GM12878 (cell line): Measurements from ENCODE around the gene OR2W1. TPM values are rescaled to one million over a fixed set of nuclear protein-coding genes. Genes with fewer than 3 reads are reported as not detected.

ENCODE experiments used
- ATAC-seq: fragments of 200-7000 bp; cut with Tn5 transposase; 3 replicates; pipeline ENCODE4 v1.9.1; 2020; ENCODE audit warnings: mild to moderate bottlenecking, moderate library complexity
- BruUV-seq: library from RNA; stranded (reverse); fragments of 400-500 nt; replicated peaks from 2 replicates; lab custom pipeline; 2021; lab: Mats Ljungman, UMichigan
- CTCF ChIA-PET: fragments of 300-600 bp; sonication (Branson Sonifier 250); formaldehyde crosslinking; extraction: SDS; loops from one replicate; lab custom pipeline; 2021; ENCODE audit warnings: inconsistent platforms; lab: Yijun Ruan, JAX
- POLR2A ChIA-PET: fragments of 350-600 bp; formaldehyde crosslinking; extraction: SDS; loops from one replicate; lab custom pipeline; 2021; ENCODE audit warnings: inconsistent platforms; lab: Charles Lee
- RAD21 ChIA-PET: fragments of 300-600 bp; sonication (Branson Sonifier 250); formaldehyde crosslinking; loops from one replicate; lab custom pipeline; 2023; ENCODE audit warnings: antibody characterized with exemption; ENCODE audit not compliant: unreplicated experiment; lab: Charles Lee
- SMC1A ChIA-PET: fragments of 300-600 bp; sonication (Branson Sonifier 250); formaldehyde crosslinking; loops from one replicate; lab custom pipeline; 2023; ENCODE audit not compliant: unreplicated experiment, uncharacterized antibody; lab: Charles Lee
- DNase-seq: peaks from one replicate; pipeline ENCODE4 v3.0.0-alpha.2; 2011; ENCODE audit warnings: low read depth, low spot score
- FAIRE-seq: peaks from 3 replicates; lab custom pipeline; 2011; peaks lifted over from hg19 to GRCh38; lab: Jason Lieb, UNC
- H2AFZ ChIP-seq: 2 replicates; pipeline ENCODE4 v1.6.0; 2011; ENCODE audit warnings: low read depth, low read length, control low read depth; ENCODE audit not compliant: control insufficient read depth
- H3K27ac ChIP-seq: 2 replicates; pipeline ENCODE4 v1.5.1; 2011; ENCODE audit warnings: control low read depth; ENCODE audit not compliant: control insufficient read depth, insufficient read depth
- H3K27me3 ChIP-seq, 2 experiments: replicated peaks in 1 of 2; 2 replicates each; pipeline versions ENCODE4 v1.6.0 to v1.6.1; 2011; ENCODE audit warnings: low read length in 1 of 2; ENCODE audit not compliant: control insufficient read depth in 2 of 2, insufficient read depth in 2 of 2
- H3K36me3 ChIP-seq, 2 experiments: 2 replicates each; pipeline ENCODE4 v1.5.1; 2011; ENCODE audit warnings: low read length in 1 of 2; ENCODE audit not compliant: control insufficient read depth in 2 of 2, insufficient read depth in 2 of 2
- H3K4me1 ChIP-seq: 2 replicates; pipeline ENCODE4 v1.6.1; 2011; ENCODE audit warnings: mild to moderate bottlenecking, low read length, moderate library complexity, mixed read lengths; ENCODE audit not compliant: control insufficient read depth, insufficient read depth
- H3K4me2 ChIP-seq: 2 replicates; pipeline ENCODE4 v1.6.0; 2011; ENCODE audit warnings: control low read depth; ENCODE audit not compliant: control insufficient read depth, insufficient read depth
- H3K4me3 ChIP-seq: fragments of 200-600 bp; sonication (generic); 2 replicates; pipeline ENCODE4 v1.5.1; 2016
- H3K79me2 ChIP-seq: 2 replicates; pipeline ENCODE4 v1.6.0; 2011; ENCODE audit warnings: low read length; ENCODE audit not compliant: control insufficient read depth, insufficient read depth
- H3K9ac ChIP-seq: 2 replicates; pipeline ENCODE4 v1.8.0; 2011; ENCODE audit warnings: low read length, control low read depth, mixed read lengths; ENCODE audit not compliant: control insufficient read depth, insufficient read depth
- H3K9me3 ChIP-seq: replicated peaks from 3 replicates; pipeline ENCODE4 v1.5.1; 2011; ENCODE audit warnings: mild to moderate bottlenecking, low read length; ENCODE audit not compliant: control insufficient read depth, insufficient read depth
- H4K20me1 ChIP-seq: 2 replicates; pipeline ENCODE4 v1.6.0; 2011; ENCODE audit not compliant: control insufficient read depth, insufficient read depth
- ETV6 ChIP-seq, 2 experiments: fragments of 450-650 bp in 1 of 2; IDR thresholded peaks in 1 of 2; conservative IDR thresholded peaks in 1 of 2; 2 replicates each; pipeline ENCODE4 v1.6.1; 2014; ENCODE audit warnings: antibody characterized with exemption in 1 of 2, borderline replicate concordance in 1 of 2, low read depth in 1 of 2, mild to moderate bottlenecking in 1 of 2, moderate library complexity in 1 of 2
- FOXK2 ChIP-seq: fragments of 450-650 bp; IDR thresholded peaks from 2 replicates; pipeline ENCODE4 v1.6.1; 2017; ENCODE audit warnings: mild to moderate bottlenecking, moderate library complexity
- HDAC2 ChIP-seq: fragments of 200-600 bp; sonication (generic); IDR thresholded peaks from 2 replicates; pipeline ENCODE4 v1.6.1; 2017
- RAD51 ChIP-seq: fragments of 450-650 bp; IDR thresholded peaks from 2 replicates; pipeline ENCODE4 v1.6.1; 2016; ENCODE audit warnings: moderate library complexity, mild to moderate bottlenecking, inconsistent platforms
- RBBP5 ChIP-seq: fragments of 200-600 bp; sonication (generic); conservative IDR thresholded peaks from 2 replicates; pipeline ENCODE4 v1.6.1; 2016
- RFX5 ChIP-seq: IDR thresholded peaks from 2 replicates; pipeline ENCODE4 v1.6.1; 2011; ENCODE audit warnings: low read depth, low read length, improper control_type of control experiment
- SMAD1 ChIP-seq: fragments of 450-650 bp; IDR thresholded peaks from 2 replicates; pipeline ENCODE4 v1.6.1; 2018; ENCODE audit warnings: mild to moderate bottlenecking, low read depth; ENCODE audit not compliant: partially characterized antibody
- STAT1 ChIP-seq: fragments of 450-650 bp; conservative IDR thresholded peaks from 2 replicates; pipeline ENCODE4 v1.6.1; 2014; ENCODE audit warnings: antibody characterized with exemption, mild to moderate bottlenecking
- TBL1XR1 ChIP-seq: IDR thresholded peaks from 2 replicates; pipeline ENCODE4 v1.6.1; 2012; ENCODE audit warnings: low read depth, low read length, improper control_type of control experiment
- ZNF207 ChIP-seq: fragments of 450-650 bp; IDR thresholded peaks from 2 replicates; pipeline ENCODE4 v1.6.1; 2014; ENCODE audit warnings: antibody characterized with exemption, mild to moderate bottlenecking, borderline replicate concordance
- ZNF217 ChIP-seq: fragments of 450-650 bp; IDR thresholded peaks from 2 replicates; pipeline ENCODE4 v1.6.1; 2017; ENCODE audit warnings: antibody characterized with exemption, mild to moderate bottlenecking
- ZNF274 ChIP-seq: IDR thresholded peaks from one replicate; pipeline ENCODE4 v1.8.0; 2011; ENCODE audit not compliant: insufficient read length, insufficient read depth
- WGBS: methylation state at CpG from one replicate; pipeline ENCODE4 v1.1.6; 2016; ENCODE audit warnings: low lambda C conversion rate; ENCODE audit not compliant: insufficient replicate concordance, insufficient coverage; ENCODE audit errors: missing lambda C conversion rate; 5-methylcytosine and 5-hydroxymethylcytosine counted together
- in situ Hi-C: fragments of 300-500 bp; cut with MboI; formaldehyde crosslinking; loops from 9 replicates; pipeline ENCODE4 v1.14.3; 2018; ENCODE audit warnings: mixed read lengths
- intact Hi-C: fragments of 100-400 bp; cut with micrococcal nuclease; formaldehyde crosslinking; loops from one replicate; pipeline ENCODE4 v1.14.2; 2022; ENCODE audit not compliant: unreplicated experiment
- polyA plus RNA-seq, 11 experiments: library from polyadenylated mRNA; depleted of rRNA in 4 of 11; unstranded in 6 of 11; stranded (reverse) in 5 of 11; fragments of >200 nt; fragmentation: Nextera tagmentation in 4 of 11; fragmentation: Illumina TruSeq in 1 of 11; extraction: Ambion mirVana in 4 of 11; extraction: Trizol in 1 of 11; gene quantifications; 1 replicate in 1 of 11; 2 replicates in 10 of 11; pipeline versions ENCODE4 v1.2.1 to v1.2.3, GENCODE V29; 2011 to 2016; ENCODE audit warnings: inconsistent platforms in 2 of 11, missing spikeins in 2 of 11, low read depth in 1 of 11
- total RNA-seq, 4 experiments: library from RNA; depleted of rRNA in 3 of 4; stranded (reverse); fragments of >200 nt in 3 of 4; fragmentation: Illumina TruSeq in 1 of 4; extraction: Trizol in 1 of 4; gene quantifications; 2 replicates each; pipeline versions ENCODE4 v1.2.1 to v1.2.3, GENCODE V29; 2013 to 2021
- TF ChIP-seq, protein P1 (sequence below): IDR thresholded peaks from 2 replicates; pipeline ENCODE4 v1.6.1; 2012; ENCODE audit warnings: low read depth, low read length, improper control_type of control experiment
- TF ChIP-seq, protein P2 (sequence below): fragments of 450-650 bp; formaldehyde crosslinking; IDR thresholded peaks from 2 replicates; pipeline ENCODE4 v1.4.0; 2022; ENCODE audit warnings: mild to moderate bottlenecking, moderate library complexity
- TF ChIP-seq, protein P3 (sequence below): fragments of 150-350 bp; IDR thresholded peaks from 2 replicates; pipeline ENCODE4 v1.6.1; 2014; ENCODE audit warnings: mild to moderate bottlenecking, low read depth, low read length
- TF ChIP-seq, protein P4 (sequence below): IDR thresholded peaks from 2 replicates; pipeline ENCODE4 v1.6.1; 2011; ENCODE audit warnings: mild to moderate bottlenecking, low read depth, low read length, moderate library complexity; ENCODE audit not compliant: insufficient replicate concordance

Gene OR2W1
- total and polyA plus RNA-seq, 10 of the 15 experiments (the other 5 are each of a cell fraction or from before 2014, with no cell fraction given), result not detected

DNA sequence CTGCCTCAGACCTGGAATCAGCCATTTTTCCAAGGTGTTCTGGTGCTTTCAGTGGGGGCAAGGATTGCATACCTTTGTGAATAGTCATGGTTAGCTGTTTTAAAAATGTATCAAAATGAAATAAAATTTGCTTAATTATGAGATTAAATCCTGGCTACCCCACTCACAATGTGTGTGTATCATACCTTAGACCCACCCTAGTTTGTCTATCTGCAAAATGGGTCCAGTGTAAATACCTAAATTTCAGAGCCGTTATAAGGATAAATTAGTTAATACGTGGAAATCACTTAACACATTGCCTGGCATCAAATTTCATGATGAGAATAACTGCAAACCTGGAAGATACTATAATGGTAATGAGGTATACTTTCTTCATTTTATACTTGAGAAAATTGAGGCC is 36.9 kb downstream of the OR2W1 start:
- H4K20me1 ChIP-seq, result no peaks in the 10 kb centered on the region
- no peak overlapping the region for H3K4me2 ChIP-seq
- TF ChIP-seq, protein P1, sequence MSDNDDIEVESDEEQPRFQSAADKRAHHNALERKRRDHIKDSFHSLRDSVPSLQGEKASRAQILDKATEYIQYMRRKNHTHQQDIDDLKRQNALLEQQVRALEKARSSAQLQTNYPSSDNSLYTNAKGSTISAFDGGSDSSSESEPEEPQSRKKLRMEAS, result no peak
- TF ChIP-seq STAT1 (no peak), HDAC2 (no peak), RAD51 (no peak), RBBP5 (no peak), ZNF217 (no peak), ZNF274 (no peak), SMAD1 (no peak), TBL1XR1 (no peak), ETV6 (conservative IDR thresholded peaks at IDR 0.05 in 1 of 2, IDR thresholded peaks at IDR 0.05 in 1 of 2; ENCODE audit: borderline replicate concordance in 1 of 2, low read depth in 1 of 2) (no peak), FOXK2 (no peak), ZNF207 (no peak), RFX5 (no peak)
- TF ChIP-seq, protein P2, sequence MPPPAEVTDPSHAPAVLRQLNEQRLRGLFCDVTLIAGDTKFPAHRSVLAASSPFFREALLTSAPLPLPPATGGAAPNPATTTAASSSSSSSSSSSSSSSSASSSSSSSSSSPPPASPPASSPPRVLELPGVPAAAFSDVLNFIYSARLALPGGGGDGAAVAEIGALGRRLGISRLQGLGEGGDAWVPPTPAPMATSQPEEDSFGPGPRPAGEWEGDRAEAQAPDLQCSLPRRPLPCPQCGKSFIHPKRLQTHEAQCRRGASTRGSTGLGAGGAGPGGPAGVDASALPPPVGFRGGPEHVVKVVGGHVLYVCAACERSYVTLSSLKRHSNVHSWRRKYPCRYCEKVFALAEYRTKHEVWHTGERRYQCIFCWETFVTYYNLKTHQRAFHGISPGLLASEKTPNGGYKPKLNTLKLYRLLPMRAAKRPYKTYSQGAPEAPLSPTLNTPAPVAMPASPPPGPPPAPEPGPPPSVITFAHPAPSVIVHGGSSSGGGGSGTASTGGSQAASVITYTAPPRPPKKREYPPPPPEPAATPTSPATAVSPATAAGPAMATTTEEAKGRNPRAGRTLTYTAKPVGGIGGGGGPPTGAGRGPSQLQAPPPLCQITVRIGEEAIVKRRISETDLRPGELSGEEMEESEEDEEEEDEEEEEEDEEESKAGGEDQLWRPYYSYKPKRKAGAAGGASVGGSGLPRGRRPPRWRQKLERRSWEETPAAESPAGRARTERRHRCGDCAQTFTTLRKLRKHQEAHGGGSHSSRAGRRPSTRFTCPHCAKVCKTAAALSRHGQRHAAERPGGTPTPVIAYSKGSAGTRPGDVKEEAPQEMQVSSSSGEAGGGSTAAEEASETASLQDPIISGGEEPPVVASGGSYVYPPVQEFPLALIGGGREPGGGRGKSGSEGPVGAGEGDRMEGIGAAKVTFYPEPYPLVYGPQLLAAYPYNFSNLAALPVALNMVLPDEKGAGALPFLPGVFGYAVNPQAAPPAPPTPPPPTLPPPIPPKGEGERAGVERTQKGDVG (CRISPR knock-in tag), result no peak
- TF ChIP-seq, protein P3, sequence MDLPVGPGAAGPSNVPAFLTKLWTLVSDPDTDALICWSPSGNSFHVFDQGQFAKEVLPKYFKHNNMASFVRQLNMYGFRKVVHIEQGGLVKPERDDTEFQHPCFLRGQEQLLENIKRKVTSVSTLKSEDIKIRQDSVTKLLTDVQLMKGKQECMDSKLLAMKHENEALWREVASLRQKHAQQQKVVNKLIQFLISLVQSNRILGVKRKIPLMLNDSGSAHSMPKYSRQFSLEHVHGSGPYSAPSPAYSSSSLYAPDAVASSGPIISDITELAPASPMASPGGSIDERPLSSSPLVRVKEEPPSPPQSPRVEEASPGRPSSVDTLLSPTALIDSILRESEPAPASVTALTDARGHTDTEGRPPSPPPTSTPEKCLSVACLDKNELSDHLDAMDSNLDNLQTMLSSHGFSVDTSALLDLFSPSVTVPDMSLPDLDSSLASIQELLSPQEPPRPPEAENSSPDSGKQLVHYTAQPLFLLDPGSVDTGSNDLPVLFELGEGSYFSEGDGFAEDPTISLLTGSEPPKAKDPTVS, result no peak
- TF ChIP-seq, protein P4, sequence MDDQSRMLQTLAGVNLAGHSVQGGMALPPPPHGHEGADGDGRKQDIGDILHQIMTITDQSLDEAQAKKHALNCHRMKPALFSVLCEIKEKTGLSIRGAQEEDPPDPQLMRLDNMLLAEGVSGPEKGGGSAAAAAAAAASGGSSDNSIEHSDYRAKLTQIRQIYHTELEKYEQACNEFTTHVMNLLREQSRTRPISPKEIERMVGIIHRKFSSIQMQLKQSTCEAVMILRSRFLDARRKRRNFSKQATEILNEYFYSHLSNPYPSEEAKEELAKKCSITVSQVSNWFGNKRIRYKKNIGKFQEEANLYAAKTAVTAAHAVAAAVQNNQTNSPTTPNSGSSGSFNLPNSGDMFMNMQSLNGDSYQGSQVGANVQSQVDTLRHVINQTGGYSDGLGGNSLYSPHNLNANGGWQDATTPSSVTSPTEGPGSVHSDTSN, result no peak
- TF ChIP-seq, all 136 proteins: peak for 0
- intact Hi-C loops (no loop called here), in situ Hi-C loops (no loop called here)
- Histone ChIP-seq H3K9ac (no peak overlapping the region), H3K36me3 (no peaks in the 10 kb centered on the region), H3K4me1 (no peaks in the 10 kb centered on the region), H3K9me3 (no peaks in the 10 kb centered on the region), H3K27ac (no peak overlapping the region), H3K27me3 (peaks cover 0 to 7% of the 10 kb centered on the region in 2 experiments; a peak in 2 of 4 replicates), H2AFZ (no peak overlapping the region), H3K79me2 (no peaks in the 10 kb centered on the region), H3K4me3 (no peak overlapping the region)
- RAD21 ChIA-PET, result no interaction called here
- no TSS peak for BruUV-seq
- SMC1A ChIA-PET, result no interaction called here
- no peak for ATAC-seq
- WGBS, result 27% methylated on average over 2 of the region's 2 CpGs
- FAIRE-seq, result no peak
- CTCF ChIA-PET, result no interaction called here
- no peak for DNase-seq
- POLR2A ChIA-PET, result no interaction called here
